Psoas muscle (tissue), 8 donors: Measurements from ENCODE around the gene KMT2A. TPM values are rescaled to one million over a fixed set of nuclear protein-coding genes. Genes with fewer than 3 reads are reported as not detected.
"Not testable (repeated sequence)": the region's sequence is repeated elsewhere in the genome, so short reads cannot be mapped to it uniquely, and the experiment has no call there.

ENCODE experiments used
- ATAC-seq, 4 donors: fragments of 200-7000 bp; cut with Tn5 transposase; one replicate each; pipeline ENCODE4 v1.9.1; 2020; ENCODE audit warnings: moderate library complexity in 3 of 4, mild to moderate bottlenecking in 2 of 4
- DNase-seq, 2 donors: peaks; one replicate each; pipeline ENCODE4 v3.0.0-alpha.2; 2020
- H3K27ac ChIP-seq: fragments of 200-600 bp; one replicate; pipeline ENCODE4 v1.8.0; 2022
- H3K27me3 ChIP-seq, 3 donors: fragments of 200-600 bp in 1 of 3; one replicate each; pipeline versions ENCODE4 v1.6.1 to v1.8.0; 2013 to 2022; ENCODE audit warnings: low read length in 2 of 3, mild to moderate bottlenecking in 2 of 3, moderate library complexity in 1 of 3; ENCODE audit not compliant: insufficient read depth in 3 of 3
- H3K36me3 ChIP-seq, 2 donors: fragments of 200-600 bp in 1 of 2; one replicate each; pipeline versions ENCODE4 v1.6.1 to v1.8.0; 2013 to 2022; ENCODE audit warnings: low read depth in 1 of 2, mild to moderate bottlenecking in 1 of 2, moderate library complexity in 1 of 2; ENCODE audit not compliant: insufficient read depth in 1 of 2
- H3K4me1 ChIP-seq: fragments of 200-600 bp; one replicate; pipeline ENCODE4 v1.8.0; 2022
- H3K4me3 ChIP-seq: fragments of 200-600 bp; one replicate; pipeline ENCODE4 v1.8.0; 2022; ENCODE audit warnings: mild to moderate bottlenecking
- H3K9me3 ChIP-seq: fragments of 200-600 bp; one replicate; pipeline ENCODE4 v1.8.0; 2022
- CTCF ChIP-seq: fragments of 200-600 bp; IDR thresholded peaks from one replicate; pipeline ENCODE4 v1.8.0; 2022; ENCODE audit warnings: antibody characterized with exemption
- WGBS, 3 donors: extraction: QIAGEN DNeasy Blood & Tissue Kit; methylation state at CpG; one replicate each; pipeline versions ENCODE4 v1.1.6 to v1.1.7; 2013; 5-methylcytosine and 5-hydroxymethylcytosine counted together
- intact Hi-C, 2 donors: fragments of 100-400 bp; cut with DNase I; formaldehyde crosslinking; loops; one replicate each; pipeline versions ENCODE4 v1.11.0 to v1.14.2; 2022
- polyA plus RNA-seq, 3 donors: library from polyadenylated mRNA; stranded (reverse); fragments of 200-250 nt; gene quantifications; one replicate each; pipeline ENCODE4 v1.2.3, GENCODE V29; 2013
- total RNA-seq, 4 donors: library from RNA; stranded (reverse); fragmentation: NEBNext Ultra II Directional in 2 of 4; extraction: Animal tissue kit (Norgen Biotek cat#: 25700) in 2 of 4; gene quantifications; one replicate each; pipeline versions ENCODE4 v1.2.1 to v1.2.4, GENCODE V29; 2021 to 2023
- donor health status: healthy with polysubstance abuse.
- donor health status: DM: no; HTN: no; CAD: no; lungs with moderate emphysema.
- donor health status: Bipolar disorder and iron deficiency.
- donor health status: healthy.
- donor health status: DM: yes; HTN: yes; CAD: no.
- donor health status: DM: no; HTN: no; CAD: no.
- donor health status: DM: no; HTN: no; CAD: no.
- donor health status: DM: yes; HTN: yes; CAD: no.

KMT2A gene
- total and polyA plus RNA-seq, 7 donors: 3.1 to 27.3 (median 18.1) TPM

- ATAC-seq (no peak), DNase-seq (no peak)
- no peak overlapping the region for H3K4me3 ChIP-seq
- no peak overlapping the region for H3K27ac ChIP-seq
- H3K9me3 ChIP-seq: no peaks in the 10 kb centered on the region
- H3K27me3 ChIP-seq: no peaks in the 10 kb centered on the region
- H3K4me1 ChIP-seq: peaks cover 6% of the 10 kb centered on the region
- WGBS, 3 donors: 87 to 92% (median 92%) methylated on average over 4 of the region's 4 CpGs
- TF ChIP-seq CTCF: no peak
- H3K36me3 ChIP-seq: peaks cover 6 to 71% of the 10 kb centered on the region in 2 donors
- intact Hi-C loops: no loop called here
Measured at GRCh38 chr11:118560806-118561205, 124.5 kb downstream of the KMT2A start.

- DNase-seq (peak; percentile 25 to 55), ATAC-seq (peak in 3 of 4 donors; percentile 11 to 32 (median 15))
- Histone ChIP-seq H3K4me1 (peaks cover 6% of the 10 kb centered on the region), H3K27me3 (no peaks in the 10 kb centered on the region), H3K36me3 (peaks cover 0 to 30% of the 10 kb centered on the region in 2 donors), H3K9me3 (no peaks in the 10 kb centered on the region), H3K4me3 (peak overlapping the region; percentile 94), H3K27ac (no peak overlapping the region)
- intact Hi-C loops: loop anchor here (5.0 kb wide), 2 partner anchors 33 to 368 kb away; partner anchors contain the start of gene TMEM25 (in 1 of the 2)
- TF ChIP-seq CTCF: no peak
- 2 to 21% (median 17%) methylated on average over 5 of the region's 5 CpGs for WGBS, 3 donors
Measured at GRCh38 chr11:118565051-118565450, 128.8 kb downstream of the KMT2A start.

GRCh38 chr11:118569670-118570069, 133.4 kb downstream of the KMT2A start:
- H3K36me3 ChIP-seq: no peaks in the 10 kb centered on the region
- TF ChIP-seq CTCF: no peak
- no peak for DNase-seq
- no peaks in the 10 kb centered on the region for H3K27me3 ChIP-seq
- no peak overlapping the region for H3K27ac ChIP-seq
- intact Hi-C loops: loop anchor here (5.0 kb wide), 2 partner anchors 37 to 372 kb away; partner anchors contain the start of gene TMEM25 (in 1 of the 2)
- peaks cover 24% of the 10 kb centered on the region for H3K4me1 ChIP-seq
- H3K4me3 ChIP-seq: no peak overlapping the region
- WGBS, 3 donors: 82 to 94% (median 86%) methylated on average over 2 of the region's 2 CpGs
- H3K9me3 ChIP-seq: no peaks in the 10 kb centered on the region
- ATAC-seq: no peak

GRCh38 chr11:118570787-118571186, 134.5 kb downstream of the KMT2A start:
- WGBS, 3 donors: 93 to 100% (median 100%) methylated on average over 1 of the region's 1 CpG
- peaks cover 31% of the 10 kb centered on the region for H3K4me1 ChIP-seq

GRCh38 chr11:118571701-118572060, 135.4 kb downstream of the KMT2A start:
- H3K27me3 ChIP-seq, intact Hi-C loops, H3K9me3 ChIP-seq, H3K36me3 ChIP-seq: not testable (repeated sequence)
- DNase-seq (peak in 1 of 2 donors; percentile 54), ATAC-seq (peak; percentile 13 to 54 (median 26))
- Histone ChIP-seq H3K4me3 (peak overlapping the region; percentile 99), H3K27ac (peak overlapping the region; percentile 100), H3K4me1 (peaks cover 40% of the 10 kb centered on the region)
- WGBS, 3 donors: 7 to 15% (median 12%) methylated on average over 15 of the region's 15 CpGs

More at GRCh38 chr11:118570787-118571186, 134.5 kb downstream of the KMT2A start:
- intact Hi-C loops: no loop called here
- no peaks in the 10 kb centered on the region for H3K9me3 ChIP-seq
- no peak for ATAC-seq
- no peak for TF ChIP-seq CTCF
- H3K27ac ChIP-seq: no peak overlapping the region
- H3K27me3 ChIP-seq: no peaks in the 10 kb centered on the region
- no peaks in the 10 kb centered on the region for H3K36me3 ChIP-seq
- no peak overlapping the region for H3K4me3 ChIP-seq
- no peak for DNase-seq
